ENCODE data around the gene DTNB.
"Not testable (repeated sequence)": the region's sequence is repeated elsewhere in the genome, so short reads cannot be mapped to it uniquely, and the experiment has no call there.

Gene DTNB

DNA sequence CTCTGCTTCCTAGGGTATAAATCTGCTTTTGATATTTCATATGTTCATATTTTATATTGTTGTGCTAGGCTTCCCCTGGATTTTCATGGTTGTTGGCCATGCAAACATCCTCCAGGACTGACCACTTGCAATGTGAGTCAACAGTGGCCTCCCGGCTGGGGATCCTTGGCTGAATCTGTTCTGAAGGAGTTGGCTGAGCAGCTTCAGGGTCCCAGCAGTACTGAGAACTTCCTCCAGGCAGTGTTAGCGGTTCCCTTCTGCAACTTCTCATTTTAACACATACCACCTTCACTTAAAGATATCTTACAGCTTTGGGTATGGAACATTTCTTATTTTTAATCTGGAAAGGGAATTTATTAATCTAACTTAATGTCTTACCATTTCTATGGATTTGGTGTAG lies 122.1 kb downstream of the DTNB start:
- H3K27ac ChIP-seq: no peak overlapping the region
- no peak for DNase-seq (ENCODE audit: low read depth, low spot score)

- not testable (repeated sequence) for DNase-seq (ENCODE audit: low read depth, low spot score); H3K27ac ChIP-seq
Measured at GRCh38 chr2:25549571-25549970, 123.8 kb downstream of the DTNB start.

DNA sequence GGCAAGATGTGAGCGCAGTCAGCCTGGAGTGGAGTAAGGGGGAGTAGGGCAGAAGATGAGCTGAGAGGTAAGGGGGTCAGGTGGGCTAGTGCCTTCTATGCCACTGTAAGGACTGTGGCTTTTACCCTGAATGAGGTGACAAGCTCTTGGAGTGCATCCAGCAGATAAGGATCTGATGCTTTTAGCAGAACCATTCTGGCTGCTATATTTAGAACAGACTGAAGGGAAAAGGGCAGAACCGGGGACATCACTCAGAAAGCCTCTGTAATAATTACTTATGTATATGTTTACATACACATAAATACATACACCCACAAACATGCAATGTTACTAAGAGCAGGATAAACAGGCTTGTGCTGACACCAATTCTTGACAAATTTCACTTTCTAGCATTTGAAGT lies 124.8 kb downstream of the DTNB start:
- no peak overlapping the region for H3K27ac ChIP-seq
- no peak for DNase-seq (ENCODE audit: low read depth, low spot score)

GRCh38 chr2:25546852-25547251 lies 126.5 kb downstream of the DTNB start:
- H3K27ac ChIP-seq: no peak overlapping the region
- no peak for DNase-seq (ENCODE audit: low read depth, low spot score)

GRCh38 chr2:25545899-25546298 lies 127.5 kb downstream of the DTNB start:
- no peak for DNase-seq (ENCODE audit: low read depth, low spot score)
- no peak overlapping the region for H3K27ac ChIP-seq

DNA sequence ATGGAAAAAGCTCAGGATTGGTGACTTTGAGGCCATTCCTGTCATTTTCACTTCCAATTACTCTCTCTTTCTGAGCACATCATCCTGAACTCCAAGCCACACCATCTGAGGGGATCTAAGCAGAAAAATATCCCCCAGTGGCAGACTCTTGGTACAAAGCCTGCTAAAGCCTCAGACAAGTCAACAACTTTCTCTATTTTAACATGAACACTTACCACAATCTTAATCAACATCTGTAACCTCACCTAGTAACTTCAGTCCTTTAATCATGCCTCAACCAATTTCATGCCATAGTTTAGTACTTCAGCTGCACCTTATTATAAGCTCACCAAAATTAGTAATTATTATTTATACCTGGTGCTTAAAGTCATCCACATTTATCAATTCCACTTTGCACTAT lies 128.9 kb downstream of the DTNB start:
- DNase-seq (ENCODE audit: low read depth, low spot score): no peak
- H3K27ac ChIP-seq: no peak overlapping the region

GRCh38 chr2:25543939-25544338 lies 129.4 kb downstream of the DTNB start:
- DNase-seq (ENCODE audit: low read depth, low spot score): no peak
- no peak overlapping the region for H3K27ac ChIP-seq

- DNase-seq (ENCODE audit: low read depth, low spot score): no peak
Measured at GRCh38 chr2:25541378-25541777, 132.0 kb downstream of the DTNB start.

GRCh38 chr2:25539136-25539535 lies 134.2 kb downstream of the DTNB start:
- DNase-seq (ENCODE audit: low read depth, low spot score): no peak
- H3K27ac ChIP-seq: no peak overlapping the region

More at GRCh38 chr2:25541378-25541777, 132.0 kb downstream of the DTNB start:
- no peak overlapping the region for H3K27ac ChIP-seq

DNA sequence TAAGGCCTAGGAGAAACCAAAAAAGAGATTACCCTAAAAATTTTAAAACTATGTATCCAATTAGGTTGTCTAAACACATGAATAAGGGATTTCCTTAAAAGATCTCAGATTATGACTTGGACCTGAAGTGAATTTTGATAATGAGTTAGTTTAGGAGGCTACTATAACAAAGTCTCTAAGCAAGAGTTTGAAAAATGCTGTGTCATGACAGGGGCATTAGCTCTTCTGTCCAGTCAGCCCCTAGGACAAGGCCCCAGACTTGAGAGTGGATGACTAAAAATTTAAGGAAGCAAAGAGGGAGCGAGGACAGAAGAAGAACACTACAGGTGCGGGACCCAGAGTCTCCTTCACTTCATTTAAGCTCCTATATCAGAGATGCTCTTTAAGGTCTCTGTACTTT lies 135.9 kb downstream of the DTNB start:
- no peak overlapping the region for H3K27ac ChIP-seq
- no peak for DNase-seq (ENCODE audit: low read depth, low spot score)

GRCh38 chr2:25535411-25536289 lies 137.7 kb downstream of the DTNB start:
- H3K27ac ChIP-seq; DNase-seq (ENCODE audit: low read depth, low spot score): not testable (repeated sequence)

- not testable (repeated sequence) for H3K27ac ChIP-seq; DNase-seq (ENCODE audit: low read depth, low spot score)
Measured at GRCh38 chr2:25534937-25535336, 138.4 kb downstream of the DTNB start.

DNA sequence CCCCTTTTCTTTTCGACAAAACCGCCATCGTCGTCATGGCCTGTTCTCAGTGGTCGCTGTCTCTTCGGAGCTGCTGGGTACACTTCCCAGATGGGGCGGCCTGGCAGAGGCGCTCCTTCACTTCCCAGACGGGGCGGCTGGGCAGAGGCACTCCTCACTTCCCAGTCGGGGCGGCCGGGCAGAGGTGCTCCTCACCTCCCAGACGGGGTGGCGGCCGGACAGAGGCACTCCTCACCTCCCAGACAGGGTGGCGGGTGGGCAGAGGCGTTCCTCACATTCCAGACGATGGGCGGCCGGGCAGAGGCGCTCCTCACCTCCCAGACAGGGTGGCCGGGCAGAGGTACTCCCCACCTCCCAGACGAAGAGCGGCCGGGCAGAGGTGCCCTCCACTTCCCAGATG lies 138.9 kb downstream of the DTNB start:
- H3K27ac ChIP-seq: no peak overlapping the region
- no peak for DNase-seq (ENCODE audit: low read depth, low spot score)

- not testable (repeated sequence) for H3K27ac ChIP-seq; DNase-seq (ENCODE audit: low read depth, low spot score)
Measured at GRCh38 chr2:25533771-25534170, 139.6 kb downstream of the DTNB start.

- H3K27ac ChIP-seq: no peak overlapping the region
Measured at GRCh38 chr2:25532521-25532920, 140.9 kb downstream of the DTNB start.

DNA sequence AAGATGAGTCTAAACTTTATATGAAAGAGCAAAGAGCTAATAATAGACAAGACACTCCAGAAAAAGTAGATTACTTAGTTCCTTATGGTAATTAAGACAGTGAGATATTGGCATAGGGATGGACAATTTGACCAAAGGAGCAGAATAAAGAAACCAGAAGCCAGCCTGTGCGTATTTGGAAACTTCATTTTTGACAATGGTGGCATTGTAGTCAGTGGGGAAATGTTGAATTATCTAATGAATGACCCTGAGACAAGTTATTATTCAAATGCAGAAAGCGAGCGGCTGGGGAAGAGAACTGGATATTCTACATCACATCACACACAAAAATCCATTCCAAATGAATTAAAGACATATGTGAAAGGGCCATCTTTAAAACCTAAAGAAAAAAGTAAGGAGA lies 144.3 kb downstream of the DTNB start:
- H3K27ac ChIP-seq: no peak overlapping the region
- no peak for DNase-seq (ENCODE audit: low read depth, low spot score)

More at GRCh38 chr2:25532521-25532920, 140.9 kb downstream of the DTNB start:
- DNase-seq (ENCODE audit: low read depth, low spot score): no peak

DNA sequence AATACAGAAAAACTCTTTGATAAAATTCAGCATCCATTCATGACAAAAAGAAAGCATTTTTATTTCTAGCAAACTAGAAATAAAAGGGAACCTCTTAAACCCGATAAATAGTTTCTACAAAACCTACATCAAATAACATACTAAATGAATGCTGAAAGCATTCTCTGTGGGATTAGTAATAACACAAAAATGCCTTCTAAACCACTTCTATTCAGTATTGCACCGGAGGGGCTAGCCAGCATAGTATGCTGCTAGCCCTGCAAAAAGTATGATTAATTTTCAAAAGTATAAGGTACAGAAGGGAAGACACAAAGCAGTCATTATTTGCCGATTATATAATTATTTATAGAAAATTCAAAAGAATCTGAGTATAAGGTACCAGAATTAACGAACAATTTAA lies 145.2 kb downstream of the DTNB start:
- H3K27ac ChIP-seq: no peak overlapping the region
- DNase-seq (ENCODE audit: low read depth, low spot score): no peak

DNA sequence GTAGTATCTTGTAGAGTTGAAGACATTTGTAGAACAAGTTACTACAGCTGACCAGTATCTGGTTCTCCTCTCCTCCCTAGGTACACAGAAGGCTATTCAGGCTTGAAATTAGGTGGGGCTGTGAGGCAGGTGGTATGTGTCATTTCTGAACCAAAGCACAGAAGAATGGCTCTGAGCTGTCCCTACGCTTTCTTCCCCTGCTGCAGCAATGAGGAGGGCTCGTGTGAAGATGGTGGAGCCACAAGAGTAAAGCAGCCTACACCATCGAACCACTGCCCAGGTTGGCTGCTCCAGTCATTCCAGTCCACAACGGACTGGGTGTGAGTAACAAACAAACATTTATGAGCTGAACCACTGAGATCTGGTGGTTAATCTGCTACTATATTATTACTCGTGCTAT lies 148.9 kb downstream of the DTNB start:
- no peak overlapping the region for H3K27ac ChIP-seq
- DNase-seq (ENCODE audit: low read depth, low spot score): no peak

DNA sequence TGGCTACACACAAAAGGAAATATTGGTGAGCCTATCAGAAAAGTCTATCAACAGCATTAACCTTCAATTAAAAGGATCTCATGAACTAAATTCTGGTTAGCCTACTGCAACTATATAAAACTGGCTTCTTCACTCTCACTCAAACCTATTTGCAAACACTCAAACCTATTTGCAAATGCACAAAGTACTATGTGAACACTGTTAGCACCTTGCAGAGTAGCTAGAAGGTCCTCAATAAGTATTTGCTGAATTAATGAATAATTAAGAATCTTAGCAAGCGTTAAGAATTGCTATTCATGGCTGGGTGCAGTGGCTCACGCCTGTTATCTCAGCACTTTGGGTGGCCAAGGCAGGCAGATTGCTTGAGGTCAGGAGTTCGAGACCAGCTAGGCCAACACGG lies 150.3 kb downstream of the DTNB start:
- no peak overlapping the region for H3K27ac ChIP-seq
- no peak for DNase-seq (ENCODE audit: low read depth, low spot score)

DNA sequence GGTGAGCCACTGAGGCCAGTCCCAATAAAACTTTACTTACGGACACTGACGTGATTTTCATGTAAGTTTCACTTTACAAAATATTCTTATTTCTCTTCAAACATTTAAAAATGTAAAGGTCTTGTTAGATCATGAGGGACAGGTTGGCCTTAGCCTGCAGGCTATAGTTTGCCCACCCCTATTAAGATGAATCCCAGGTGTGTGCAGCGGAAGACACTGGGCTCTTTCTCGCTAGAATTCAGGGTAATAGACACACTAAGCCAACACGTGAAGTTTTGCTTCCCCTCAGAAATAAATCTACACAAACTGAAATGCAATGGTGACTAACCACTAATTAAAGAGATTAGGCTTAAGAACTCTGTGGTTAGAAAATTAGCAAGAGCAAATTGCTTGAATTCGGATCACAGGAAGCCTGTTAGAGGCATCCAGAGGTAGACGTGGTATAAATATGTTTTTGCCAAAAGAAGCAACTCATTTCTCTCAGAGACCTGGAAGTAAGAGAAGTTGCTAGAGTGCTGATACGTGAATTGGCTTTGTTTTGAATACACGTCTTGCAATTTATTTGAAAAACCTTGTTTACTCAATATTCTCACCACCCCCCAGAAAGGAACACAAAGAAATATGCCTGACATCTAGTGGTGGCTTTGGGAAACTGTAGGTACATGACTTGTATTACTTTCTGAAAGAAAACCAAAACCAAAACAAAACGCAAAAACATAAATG lies 151.6 kb downstream of the DTNB start:
- no peak overlapping the region for H3K27ac ChIP-seq
- DNase-seq (ENCODE audit: low read depth, low spot score): no peak

- DNase-seq (ENCODE audit: low read depth, low spot score): no peak
- H3K27ac ChIP-seq: no peak overlapping the region
Measured at GRCh38 chr2:25521126-25521525, 152.3 kb downstream of the DTNB start.

All from epithelial cell of prostate (primary cell).